CMK (cell line): Measurements from ENCODE around the gene BTBD9.

Source experiments
- DNase-seq: peaks from one replicate; pipeline ENCODE4 v3.0.0-alpha.2; 2010; ENCODE audit warnings: low read depth

Gene BTBD9

GRCh38 chr6:38639498-38640215, at the start of gene BTBD9:
BTBD9 (minus strand) TSS chr6:38639929.
- peak; percentile 52 for DNase-seq

GRCh38 chr6:38688579-38689087, 48.9 kb upstream of the BTBD9 start:
- DNase-seq = no peak

- DNase-seq = no peak
These were observed 47.8 kb upstream of the BTBD9 start for GRCh38 chr6:38687549-38687948.

GRCh38 chr6:38687043-38687353, 47.3 kb upstream of the BTBD9 start:
- DNase-seq = no peak

GRCh38 chr6:38686270-38687042, 46.7 kb upstream of the BTBD9 start:
- no peak for DNase-seq

GRCh38 chr6:38684904-38685303, 45.2 kb upstream of the BTBD9 start:
- no peak for DNase-seq

GRCh38 chr6:38684237-38684636, 44.5 kb upstream of the BTBD9 start:
- no peak for DNase-seq

GRCh38 chr6:38681850-38682249, 42.1 kb upstream of the BTBD9 start:
- no peak for DNase-seq

GRCh38 chr6:38679668-38680067, 39.9 kb upstream of the BTBD9 start:
- no peak for DNase-seq

GRCh38 chr6:38678178-38678760, 38.5 kb upstream of the BTBD9 start:
- DNase-seq = no peak

- DNase-seq = no peak
These were observed 37.3 kb upstream of the BTBD9 start for GRCh38 chr6:38676974-38677544.

GRCh38 chr6:38676236-38676973, 36.7 kb upstream of the BTBD9 start:
- no peak for DNase-seq

GRCh38 chr6:38673397-38674165, 33.9 kb upstream of the BTBD9 start:
- peak; percentile 46 for DNase-seq

GRCh38 chr6:38671885-38672467, 32.2 kb upstream of the BTBD9 start:
- DNase-seq = no peak

- DNase-seq = no peak
These were observed 18.9 kb upstream of the BTBD9 start for GRCh38 chr6:38658418-38659167.

- no peak for DNase-seq
These were observed 17.2 kb upstream of the BTBD9 start for GRCh38 chr6:38656896-38657295.

GRCh38 chr6:38654263-38654662, 14.5 kb upstream of the BTBD9 start:
- no peak for DNase-seq

GRCh38 chr6:38651121-38651784, 11.5 kb upstream of the BTBD9 start:
- DNase-seq = no peak

GRCh38 chr6:38650207-38650752, 10.6 kb upstream of the BTBD9 start:
- DNase-seq = no peak
